SJCRH30 (cell line): ENCODE data around the gene ACBD6. TPM values are rescaled to one million over a fixed set of nuclear protein-coding genes. Genes with fewer than 3 reads are reported as not detected.
"Not testable (repeated sequence)": the region's sequence is repeated elsewhere in the genome, so short reads cannot be mapped to it uniquely, and the experiment has no call there.

Experiments
- DNase-seq, 2 experiments: peaks; one replicate each; pipeline ENCODE4 v3.0.0-alpha.2; 2015 to 2020
- H3K27ac ChIP-seq: fragments of 250-450 bp; sonication (Bioruptor Pico); 2 replicates; pipeline ENCODE4 v1.5.1; 2020; ENCODE audit warnings: mild to moderate bottlenecking, moderate library complexity
- H3K27me3 ChIP-seq: fragments of 250-450 bp; sonication (Bioruptor Pico); 2 replicates; pipeline ENCODE4 v1.5.1; 2020; ENCODE audit warnings: mild to moderate bottlenecking, moderate library complexity
- H3K36me3 ChIP-seq: fragments of 250-450 bp; sonication (Bioruptor Pico); 2 replicates; pipeline ENCODE4 v1.5.1; 2020; ENCODE audit warnings: mild to moderate bottlenecking, moderate library complexity
- H3K4me1 ChIP-seq: fragments of 250-450 bp; sonication (Bioruptor Pico); 2 replicates; pipeline ENCODE4 v1.5.1; 2020; ENCODE audit warnings: mild to moderate bottlenecking, moderate library complexity
- H3K4me3 ChIP-seq: fragments of 250-450 bp; sonication (Bioruptor Pico); 2 replicates; pipeline ENCODE4 v1.5.1; 2020; ENCODE audit warnings: mild to moderate bottlenecking, moderate library complexity
- H3K9me3 ChIP-seq: fragments of 250-450 bp; sonication (Bioruptor Pico); replicated peaks from 2 replicates; pipeline ENCODE4 v1.5.1; 2020; ENCODE audit warnings: mild to moderate bottlenecking, moderate library complexity
- total RNA-seq: library from RNA; depleted of rRNA; stranded (reverse); fragments of >200 nt; shearing (Covaris generic); gene quantifications from 2 replicates; pipeline ENCODE4 v1.2.3, GENCODE V29; 2014; rRNA removed

Gene ACBD6, protein sequence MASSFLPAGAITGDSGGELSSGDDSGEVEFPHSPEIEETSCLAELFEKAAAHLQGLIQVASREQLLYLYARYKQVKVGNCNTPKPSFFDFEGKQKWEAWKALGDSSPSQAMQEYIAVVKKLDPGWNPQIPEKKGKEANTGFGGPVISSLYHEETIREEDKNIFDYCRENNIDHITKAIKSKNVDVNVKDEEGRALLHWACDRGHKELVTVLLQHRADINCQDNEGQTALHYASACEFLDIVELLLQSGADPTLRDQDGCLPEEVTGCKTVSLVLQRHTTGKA
- total RNA-seq: 40.9 and 44.6 TPM in 2 replicates

DNA sequence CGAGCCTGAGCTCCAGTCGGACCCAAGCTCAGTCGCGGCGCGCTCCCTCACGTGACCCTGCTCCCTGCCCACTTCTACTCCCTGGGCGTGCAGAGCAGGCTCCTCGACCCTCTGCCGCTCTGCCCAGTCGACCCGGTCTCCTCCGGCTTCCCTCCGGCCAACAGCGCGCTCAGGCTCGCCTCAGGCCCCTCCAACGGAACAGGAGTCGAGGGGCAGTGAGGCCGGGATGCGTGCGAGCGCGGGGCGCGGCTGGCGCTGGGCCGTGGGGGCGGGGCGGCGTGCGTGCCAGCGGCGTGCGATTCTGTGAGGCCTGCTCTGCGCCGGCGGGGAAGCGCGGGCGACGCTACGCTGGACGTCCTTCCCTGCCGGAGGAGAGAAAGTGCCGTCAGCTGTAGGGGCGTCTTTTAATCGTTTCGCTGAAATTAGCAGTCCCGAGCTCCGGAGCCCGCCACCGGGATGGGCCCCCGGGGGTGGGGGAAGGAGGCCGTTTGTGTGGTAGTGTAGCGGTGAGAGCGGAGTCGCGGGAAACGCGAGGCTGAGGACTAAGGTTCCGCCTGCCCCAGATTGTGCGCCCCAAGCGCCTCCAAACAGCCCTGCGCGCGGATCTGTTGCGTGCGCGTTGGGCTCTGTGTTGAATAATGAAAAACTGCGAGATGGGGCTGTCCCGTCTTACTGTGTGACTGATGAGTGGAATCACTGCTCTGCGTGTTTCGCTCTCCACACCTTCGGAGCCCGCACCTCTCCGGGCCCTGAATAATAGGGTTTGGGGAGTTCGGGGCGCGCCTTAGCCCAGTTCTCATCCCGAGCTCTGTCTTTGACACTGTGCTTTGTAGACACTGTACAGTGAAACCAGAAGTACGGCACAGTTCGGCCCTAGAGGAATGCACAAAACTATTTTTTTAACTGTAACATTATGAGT is at the start of gene ACBD6:
TSS of gene ACBD6 (minus strand) at position 217 of the 919 bp plus-strand sequence. CDS start 311 bp downstream, outside the sequence.
- no peaks in the 10 kb centered on the region; the same call in 1 of the 2 replicates for H3K36me3 ChIP-seq
- peak within 1 kb of the TSS; percentile 83 for H3K27ac ChIP-seq
- peak; percentile 83 to 86 for DNase-seq
- H3K9me3 ChIP-seq: no peaks in the 10 kb centered on the region
- no peaks in the 10 kb centered on the region; the same call in 1 of the 2 replicates for H3K4me1 ChIP-seq
- H3K4me3 ChIP-seq: peak within 1 kb of the TSS; percentile 76
- no peaks in the 10 kb centered on the region for H3K27me3 ChIP-seq

- Histone ChIP-seq H3K27me3 (no peaks in the 10 kb centered on the region), H3K27ac (no peak overlapping the region), H3K4me1 (no peaks in the 10 kb centered on the region), H3K4me3 (no peak overlapping the region), H3K9me3 (no peaks in the 10 kb centered on the region), H3K36me3 (no peaks in the 10 kb centered on the region)
- DNase-seq: no peak
These were observed 49.6 kb upstream of the ACBD6 start for GRCh38 chr1:180551997-180552396.

DNA sequence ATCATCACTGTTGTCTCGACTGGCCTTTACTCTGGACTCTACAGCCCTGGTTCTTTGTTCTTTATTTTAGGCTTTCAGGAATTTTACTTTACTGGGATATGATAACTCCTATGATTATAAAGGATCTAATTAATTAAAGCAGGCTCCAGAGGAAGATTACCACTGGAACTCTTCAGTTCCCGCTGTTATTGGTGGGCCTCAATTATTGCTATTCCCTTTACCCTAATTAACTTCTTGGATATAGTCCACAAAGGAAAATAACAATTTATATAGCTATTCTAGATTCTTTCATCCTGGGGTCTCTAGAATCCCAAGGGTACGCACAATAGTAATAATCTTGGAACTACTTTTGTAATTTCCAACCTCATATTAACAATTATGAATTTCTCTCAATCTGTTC is 47.9 kb upstream of the ACBD6 start:
- no peaks in the 10 kb centered on the region for H3K4me1 ChIP-seq
- no peak for DNase-seq
- no peaks in the 10 kb centered on the region for H3K36me3 ChIP-seq
- H3K27ac ChIP-seq: no peak overlapping the region
- H3K9me3 ChIP-seq: no peaks in the 10 kb centered on the region
- no peaks in the 10 kb centered on the region for H3K27me3 ChIP-seq
- H3K4me3 ChIP-seq: no peak overlapping the region

- H3K27me3 ChIP-seq, H3K36me3 ChIP-seq, H3K4me1 ChIP-seq, H3K9me3 ChIP-seq, H3K4me3 ChIP-seq, DNase-seq, H3K27ac ChIP-seq: not testable (repeated sequence)
These were observed 47.4 kb upstream of the ACBD6 start for GRCh38 chr1:180549770-180550169.

DNA sequence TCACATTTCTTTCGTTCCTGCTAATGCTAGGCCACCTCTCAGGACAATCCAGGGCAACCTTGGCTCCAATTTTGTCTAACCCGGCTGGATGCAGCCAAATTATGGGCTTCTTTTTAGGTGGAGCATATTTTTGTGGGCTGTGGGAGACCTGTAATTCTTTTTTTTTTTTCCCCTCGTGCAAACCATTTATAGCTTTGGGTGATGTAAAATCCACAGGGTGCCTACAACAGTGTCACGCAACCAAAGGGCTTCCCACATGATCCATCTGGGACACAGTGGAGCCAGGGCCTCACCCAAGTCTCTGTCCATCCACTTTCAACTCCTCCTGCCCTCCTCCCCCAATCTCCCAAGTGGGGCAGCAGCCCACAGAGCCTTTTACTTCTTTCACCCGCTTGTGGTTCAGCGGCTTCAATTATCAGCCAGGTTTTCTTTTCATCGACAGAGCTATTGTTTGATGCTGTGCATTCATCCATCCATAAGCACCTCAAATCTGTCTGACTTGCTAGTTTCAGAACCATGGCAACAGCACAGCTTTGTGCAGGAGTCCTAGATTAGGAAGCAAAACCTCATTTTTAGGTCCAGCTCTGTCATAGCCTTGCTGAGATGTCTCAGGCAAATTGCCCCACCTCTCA is 46.4 kb upstream of the ACBD6 start:
- no peak for DNase-seq
- Histone ChIP-seq H3K4me1 (no peaks in the 10 kb centered on the region), H3K36me3 (no peaks in the 10 kb centered on the region), H3K27me3 (no peaks in the 10 kb centered on the region), H3K27ac (no peak overlapping the region), H3K4me3 (no peak overlapping the region), H3K9me3 (no peaks in the 10 kb centered on the region)

- no peaks in the 10 kb centered on the region for H3K36me3 ChIP-seq
- H3K27me3 ChIP-seq: no peaks in the 10 kb centered on the region
- DNase-seq: no peak
- H3K27ac ChIP-seq: no peak overlapping the region
- no peak overlapping the region for H3K4me3 ChIP-seq
- H3K4me1 ChIP-seq: no peaks in the 10 kb centered on the region
- H3K9me3 ChIP-seq: no peaks in the 10 kb centered on the region
These were observed 43.6 kb upstream of the ACBD6 start for GRCh38 chr1:180545991-180546390.

- Histone ChIP-seq H3K4me1 (no peaks in the 10 kb centered on the region), H3K4me3 (no peak overlapping the region), H3K27me3 (no peaks in the 10 kb centered on the region), H3K27ac (no peak overlapping the region), H3K36me3 (no peaks in the 10 kb centered on the region), H3K9me3 (no peaks in the 10 kb centered on the region)
- DNase-seq: no peak
These were observed 41.7 kb upstream of the ACBD6 start for GRCh38 chr1:180544050-180544449.

GRCh38 chr1:180542838-180543145 is 40.4 kb upstream of the ACBD6 start:
- Histone ChIP-seq H3K36me3 (no peaks in the 10 kb centered on the region), H3K27ac (no peak overlapping the region), H3K9me3 (no peaks in the 10 kb centered on the region), H3K4me1 (no peaks in the 10 kb centered on the region), H3K27me3 (no peaks in the 10 kb centered on the region), H3K4me3 (no peak overlapping the region)
- DNase-seq: no peak

DNA sequence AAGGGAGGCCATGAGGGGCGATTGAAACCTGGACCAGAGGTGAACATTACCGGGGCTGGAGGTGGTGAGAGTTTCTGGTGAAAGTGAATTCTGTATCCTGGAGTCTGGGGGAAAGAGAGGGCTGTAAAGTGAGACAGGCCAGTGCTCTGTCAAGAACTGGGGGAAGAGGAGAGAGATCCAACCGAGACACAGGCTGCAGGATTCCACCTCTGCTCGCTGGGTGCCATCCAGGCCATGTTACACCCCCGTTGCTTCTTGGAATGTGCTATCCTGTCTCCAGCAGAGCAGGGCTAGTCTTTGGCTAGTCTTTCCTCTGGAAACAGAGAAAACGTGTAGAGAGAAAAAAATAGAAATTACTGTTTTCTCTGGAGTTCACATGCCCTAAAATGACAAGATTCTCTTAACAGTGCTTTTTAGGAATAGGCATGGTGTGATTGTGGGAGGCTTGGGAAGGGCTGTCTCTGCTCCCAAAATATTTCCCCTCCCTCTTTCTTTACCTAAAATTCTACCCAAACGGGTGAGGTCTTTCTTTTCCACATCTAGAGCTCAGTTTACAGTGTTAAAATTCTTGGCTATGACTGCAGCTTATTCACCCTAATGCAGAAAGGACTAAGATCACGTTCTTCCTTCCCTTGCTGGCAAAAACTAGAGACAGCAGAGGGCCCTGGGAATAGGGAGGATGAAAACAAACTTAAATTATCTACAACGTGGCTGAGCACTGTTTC is 39.9 kb upstream of the ACBD6 start:
- Histone ChIP-seq H3K27me3 (no peaks in the 10 kb centered on the region), H3K27ac (no peak overlapping the region), H3K4me3 (no peak overlapping the region), H3K4me1 (no peaks in the 10 kb centered on the region), H3K9me3 (no peaks in the 10 kb centered on the region), H3K36me3 (no peaks in the 10 kb centered on the region)
- DNase-seq: no peak

- no peak overlapping the region for H3K27ac ChIP-seq
These were observed 38.6 kb upstream of the ACBD6 start for GRCh38 chr1:180540697-180541594.

DNA sequence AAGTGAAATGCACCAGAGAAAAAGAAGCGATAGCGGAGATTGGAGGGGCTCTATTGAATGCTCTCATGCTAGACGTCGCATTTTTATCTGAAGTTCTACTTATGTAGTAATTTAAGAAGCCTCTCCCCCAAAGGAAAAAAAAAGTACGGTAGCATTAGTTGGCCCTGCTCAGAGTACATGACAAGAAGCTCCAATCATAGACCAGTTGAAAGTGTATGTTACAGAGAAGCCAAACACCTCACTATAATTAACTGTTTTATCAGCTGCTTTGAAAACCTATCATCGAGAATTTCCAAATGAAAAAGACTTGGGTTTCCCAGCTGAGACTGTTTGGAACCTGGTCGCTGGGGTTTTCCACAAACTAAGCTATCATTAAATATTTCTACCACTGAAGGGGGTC is 36.8 kb upstream of the ACBD6 start:
- no peaks in the 10 kb centered on the region for H3K9me3 ChIP-seq
- no peaks in the 10 kb centered on the region for H3K36me3 ChIP-seq
- no peaks in the 10 kb centered on the region for H3K27me3 ChIP-seq
- no peak for DNase-seq
- H3K4me3 ChIP-seq: no peak overlapping the region
- no peaks in the 10 kb centered on the region for H3K4me1 ChIP-seq
- no peak overlapping the region for H3K27ac ChIP-seq

More at GRCh38 chr1:180540697-180541594, 38.6 kb upstream of the ACBD6 start:
- Histone ChIP-seq H3K4me1 (no peaks in the 10 kb centered on the region), H3K36me3 (no peaks in the 10 kb centered on the region), H3K27me3 (no peaks in the 10 kb centered on the region), H3K9me3 (no peaks in the 10 kb centered on the region), H3K4me3 (no peak overlapping the region)
- no peak for DNase-seq

DNA sequence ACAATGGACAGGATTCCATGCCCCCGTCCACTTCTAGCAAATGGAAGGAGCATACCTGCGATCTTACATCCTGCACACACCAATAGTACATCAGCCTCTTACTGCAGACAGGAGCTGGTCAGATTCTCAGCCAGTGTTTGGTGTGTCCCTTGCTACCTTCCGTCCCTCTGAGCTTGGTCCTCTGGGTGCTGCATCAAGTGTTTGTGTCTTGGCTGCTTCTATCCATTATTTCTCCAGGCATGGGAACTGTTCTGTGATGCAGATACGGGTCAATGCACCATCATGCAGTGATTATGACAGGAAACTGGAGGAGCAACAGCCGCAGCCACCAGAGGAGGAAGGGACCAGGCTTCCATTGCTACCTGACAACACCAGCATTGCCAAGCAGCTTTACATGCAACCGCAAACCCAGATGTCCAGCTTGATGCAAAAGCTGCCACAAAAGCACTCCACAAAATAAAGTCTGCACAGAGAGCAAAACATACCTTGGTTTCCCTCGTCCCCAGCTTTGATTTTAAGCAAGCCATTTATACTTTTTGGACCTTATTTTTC is 34.5 kb upstream of the ACBD6 start:
- Histone ChIP-seq H3K36me3 (no peaks in the 10 kb centered on the region), H3K27ac (no peak overlapping the region), H3K9me3 (no peaks in the 10 kb centered on the region), H3K4me3 (no peak overlapping the region), H3K4me1 (no peaks in the 10 kb centered on the region), H3K27me3 (no peaks in the 10 kb centered on the region)
- no peak for DNase-seq

GRCh38 chr1:180535418-180535999 is 33.1 kb upstream of the ACBD6 start:
- H3K4me3 ChIP-seq: no peak overlapping the region

More at GRCh38 chr1:180535418-180535999, 33.1 kb upstream of the ACBD6 start:
- Histone ChIP-seq H3K27ac (no peak overlapping the region), H3K9me3 (no peaks in the 10 kb centered on the region), H3K36me3 (no peaks in the 10 kb centered on the region), H3K27me3 (no peaks in the 10 kb centered on the region), H3K4me1 (no peaks in the 10 kb centered on the region)
- DNase-seq: no peak
